GM12892 (cell line): ENCODE data around the gene FAM210A.

ENCODE experiments used
- POLR2A ChIP-seq: IDR thresholded peaks from 2 replicates; pipeline ENCODE4 v1.6.1; 2011; ENCODE audit warnings: low read depth, low read length, control low read depth
- POLR2AphosphoS5 ChIP-seq: IDR thresholded peaks from 2 replicates; pipeline ENCODE4 v1.6.1; 2011; ENCODE audit warnings: low read depth, low read length, control low read depth

- no peak for TF ChIP-seq POLR2AphosphoS5
- no peak for TF ChIP-seq POLR2A
These were observed 64.5 kb downstream of the FAM210A start for GRCh38 chr18:13661779-13662256.
